SK-N-SH (cell line): Measurements from ENCODE around the gene CIAO3. TPM values are rescaled to one million over a fixed set of nuclear protein-coding genes. Genes with fewer than 3 reads are reported as not detected.

Experiments
- CHD2 ChIP-seq: fragments of 150-350 bp; IDR thresholded peaks from 2 replicates; pipeline ENCODE4 v1.6.1; 2018; ENCODE audit warnings: low read length; ENCODE audit not compliant: partially characterized antibody
- ELF1 ChIP-seq: IDR thresholded peaks from 2 replicates; pipeline ENCODE4 v1.4.0; 2012
- EZH2phosphoT487 ChIP-seq: fragments of 200-600 bp; sonication (generic); IDR thresholded peaks from 2 replicates; pipeline ENCODE4 v1.6.1; 2017; ENCODE audit warnings: low read depth, mixed run types, mild to moderate bottlenecking, antibody characterized with exemption, moderate library complexity, borderline replicate concordance
- FOXJ3 ChIP-seq: sonication (generic); formaldehyde crosslinking; IDR thresholded peaks from 2 replicates; pipeline ENCODE4 v1.5.1; 2020; ENCODE audit warnings: mild to moderate bottlenecking, missing genetic modification reagents
- FOXM1 ChIP-seq: IDR thresholded peaks from 2 replicates; pipeline ENCODE4 v1.4.0; 2012; ENCODE audit warnings: low read depth, mild to moderate bottlenecking
- JUND ChIP-seq: IDR thresholded peaks from 2 replicates; pipeline ENCODE4 v1.4.0; 2012
- MEF2A ChIP-seq: IDR thresholded peaks from 2 replicates; pipeline ENCODE4 v1.4.0; 2012; ENCODE audit warnings: low read depth, borderline replicate concordance
- MXI1 ChIP-seq: IDR thresholded peaks from 2 replicates; pipeline ENCODE4 v1.6.1; 2012; ENCODE audit warnings: mild to moderate bottlenecking, low read depth, low read length, improper control_type of control experiment
- RAD21 ChIP-seq: IDR thresholded peaks from 2 replicates; pipeline ENCODE4 v1.6.1; 2012; ENCODE audit warnings: mild to moderate bottlenecking, low read length
- RCOR1 ChIP-seq: fragments of 150-350 bp; IDR thresholded peaks from 2 replicates; pipeline ENCODE4 v1.6.1; 2017; ENCODE audit warnings: antibody characterized with exemption, low read length
- RXRA ChIP-seq: IDR thresholded peaks from 2 replicates; pipeline ENCODE4 v1.4.0; 2012; ENCODE audit warnings: low read depth, mild to moderate bottlenecking, borderline replicate concordance
- SIN3A ChIP-seq: IDR thresholded peaks from 2 replicates; pipeline ENCODE4 v1.6.1; 2012; ENCODE audit warnings: low read depth, mild to moderate bottlenecking, low read length, moderate library complexity, borderline replicate concordance
- SMC3 ChIP-seq: IDR thresholded peaks from 2 replicates; pipeline ENCODE4 v1.6.1; 2012; ENCODE audit warnings: low read depth, low read length, improper control_type of control experiment
- TAF1 ChIP-seq: IDR thresholded peaks from 2 replicates; pipeline ENCODE4 v1.6.1; 2012; ENCODE audit warnings: low read depth, mild to moderate bottlenecking, low read length, moderate library complexity, borderline replicate concordance
- TCF12 ChIP-seq: IDR thresholded peaks from 2 replicates; pipeline ENCODE4 v1.4.0; 2012
- YY1 ChIP-seq: IDR thresholded peaks from 2 replicates; pipeline ENCODE4 v1.4.0; 2012; ENCODE audit warnings: low read depth, mild to moderate bottlenecking
- polyA plus RNA-seq, 3 experiments: library from polyadenylated mRNA; depleted of rRNA; stranded (reverse); fragments of >200 nt; gene quantifications; 2 replicates each; pipeline ENCODE4 v1.2.3, GENCODE V29; 2012
- TF ChIP-seq, protein P1 (sequence below): fragments of 200-600 bp; sonication (generic); IDR thresholded peaks from 2 replicates; pipeline ENCODE4 v1.6.1; 2017; ENCODE audit warnings: antibody characterized with exemption, mild to moderate bottlenecking, moderate library complexity
- TF ChIP-seq, protein P2 (sequence below): IDR thresholded peaks from 2 replicates; pipeline ENCODE4; 2012
- TF ChIP-seq, protein P3 (sequence below): IDR thresholded peaks from 2 replicates; pipeline ENCODE4 v1.4.0; 2012; ENCODE audit warnings: low read depth
- TF ChIP-seq, protein P4 (sequence below): IDR thresholded peaks from 2 replicates; pipeline ENCODE4 v1.4.0; 2012; ENCODE audit warnings: low read depth, borderline replicate concordance
- TF ChIP-seq, protein P5 (sequence below): fragments of 150-350 bp; IDR thresholded peaks from 2 replicates; pipeline ENCODE4 v1.6.1; 2016; ENCODE audit warnings: mild to moderate bottlenecking, low read depth, low read length

CIAO3 gene
- polyA plus RNA-seq, 1 of the 3 experiments (the other 2 are of a cell fraction), result 14.4 TPM

DNA sequence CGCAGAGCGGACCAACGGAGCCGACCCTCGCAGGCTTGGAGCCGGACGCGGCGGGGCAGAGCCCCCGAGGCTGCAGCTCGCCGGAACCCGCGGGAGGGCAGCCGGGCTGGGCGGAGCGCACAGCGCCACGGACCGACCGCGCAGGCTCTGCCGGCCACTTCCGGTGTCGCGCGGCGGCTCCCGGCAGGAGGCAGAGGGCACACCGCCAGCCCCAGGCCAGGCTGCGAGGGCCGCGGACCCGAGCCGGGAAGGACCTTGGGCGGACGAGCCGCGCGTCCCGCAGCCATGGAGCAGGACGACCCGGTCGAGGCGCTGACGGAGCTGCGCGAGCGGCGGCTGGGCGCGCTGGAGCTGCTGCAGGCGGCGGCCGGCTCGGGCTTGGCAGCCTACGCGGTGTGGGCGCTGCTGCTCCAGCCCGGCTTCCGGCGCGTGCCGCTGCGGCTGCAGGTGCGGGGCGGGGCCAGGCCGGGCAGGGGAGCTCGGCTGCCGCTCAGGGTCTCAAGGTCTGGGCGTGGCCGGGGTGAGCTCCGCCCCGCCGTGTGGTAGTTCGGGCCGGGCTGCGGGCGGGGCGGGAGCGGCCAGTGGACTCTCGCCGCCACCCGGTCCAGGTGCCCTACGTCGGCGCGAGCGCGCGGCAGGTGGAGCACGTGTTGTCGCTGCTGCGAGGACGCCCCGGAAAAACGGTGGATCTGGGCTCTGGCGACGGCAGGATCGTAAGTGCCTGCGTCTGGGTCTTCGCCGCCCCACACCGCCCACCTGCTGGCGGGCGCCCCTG is 19.6 kb downstream of the CIAO3 start, which contains the start of gene ANTKMT (continued):
- TF ChIP-seq, protein P1, sequence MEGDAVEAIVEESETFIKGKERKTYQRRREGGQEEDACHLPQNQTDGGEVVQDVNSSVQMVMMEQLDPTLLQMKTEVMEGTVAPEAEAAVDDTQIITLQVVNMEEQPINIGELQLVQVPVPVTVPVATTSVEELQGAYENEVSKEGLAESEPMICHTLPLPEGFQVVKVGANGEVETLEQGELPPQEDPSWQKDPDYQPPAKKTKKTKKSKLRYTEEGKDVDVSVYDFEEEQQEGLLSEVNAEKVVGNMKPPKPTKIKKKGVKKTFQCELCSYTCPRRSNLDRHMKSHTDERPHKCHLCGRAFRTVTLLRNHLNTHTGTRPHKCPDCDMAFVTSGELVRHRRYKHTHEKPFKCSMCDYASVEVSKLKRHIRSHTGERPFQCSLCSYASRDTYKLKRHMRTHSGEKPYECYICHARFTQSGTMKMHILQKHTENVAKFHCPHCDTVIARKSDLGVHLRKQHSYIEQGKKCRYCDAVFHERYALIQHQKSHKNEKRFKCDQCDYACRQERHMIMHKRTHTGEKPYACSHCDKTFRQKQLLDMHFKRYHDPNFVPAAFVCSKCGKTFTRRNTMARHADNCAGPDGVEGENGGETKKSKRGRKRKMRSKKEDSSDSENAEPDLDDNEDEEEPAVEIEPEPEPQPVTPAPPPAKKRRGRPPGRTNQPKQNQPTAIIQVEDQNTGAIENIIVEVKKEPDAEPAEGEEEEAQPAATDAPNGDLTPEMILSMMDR, result no peak
- TF ChIP-seq YY1 (no peak), ELF1 (peak; percentile 67), SIN3A (no peak), SMC3 (no peak), JUND (no peak), RXRA (no peak), RCOR1 (no peak), CHD2 (no peak), TCF12 (no peak), EZH2phosphoT487 (no peak), MXI1 (peak; percentile 17; the same call in 1 of the 2 replicates), FOXM1 (no peak), FOXJ3 (CRISPR knock-in tag) (no peak), RAD21 (no peak), MEF2A (no peak), TAF1 (peak; percentile 80)
- TF ChIP-seq, protein P2, sequence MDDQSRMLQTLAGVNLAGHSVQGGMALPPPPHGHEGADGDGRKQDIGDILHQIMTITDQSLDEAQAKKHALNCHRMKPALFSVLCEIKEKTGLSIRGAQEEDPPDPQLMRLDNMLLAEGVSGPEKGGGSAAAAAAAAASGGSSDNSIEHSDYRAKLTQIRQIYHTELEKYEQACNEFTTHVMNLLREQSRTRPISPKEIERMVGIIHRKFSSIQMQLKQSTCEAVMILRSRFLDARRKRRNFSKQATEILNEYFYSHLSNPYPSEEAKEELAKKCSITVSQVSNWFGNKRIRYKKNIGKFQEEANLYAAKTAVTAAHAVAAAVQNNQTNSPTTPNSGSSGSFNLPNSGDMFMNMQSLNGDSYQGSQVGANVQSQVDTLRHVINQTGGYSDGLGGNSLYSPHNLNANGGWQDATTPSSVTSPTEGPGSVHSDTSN, result peak; percentile 38
- TF ChIP-seq, protein P3, sequence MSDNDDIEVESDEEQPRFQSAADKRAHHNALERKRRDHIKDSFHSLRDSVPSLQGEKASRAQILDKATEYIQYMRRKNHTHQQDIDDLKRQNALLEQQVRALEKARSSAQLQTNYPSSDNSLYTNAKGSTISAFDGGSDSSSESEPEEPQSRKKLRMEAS, result peak; percentile 95
- TF ChIP-seq, protein P4, sequence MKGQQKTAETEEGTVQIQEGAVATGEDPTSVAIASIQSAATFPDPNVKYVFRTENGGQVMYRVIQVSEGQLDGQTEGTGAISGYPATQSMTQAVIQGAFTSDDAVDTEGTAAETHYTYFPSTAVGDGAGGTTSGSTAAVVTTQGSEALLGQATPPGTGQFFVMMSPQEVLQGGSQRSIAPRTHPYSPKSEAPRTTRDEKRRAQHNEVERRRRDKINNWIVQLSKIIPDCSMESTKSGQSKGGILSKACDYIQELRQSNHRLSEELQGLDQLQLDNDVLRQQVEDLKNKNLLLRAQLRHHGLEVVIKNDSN, result 0 out of 2 replicates have a peak, but pooled peaks have one; percentile 25
- TF ChIP-seq, protein P5, sequence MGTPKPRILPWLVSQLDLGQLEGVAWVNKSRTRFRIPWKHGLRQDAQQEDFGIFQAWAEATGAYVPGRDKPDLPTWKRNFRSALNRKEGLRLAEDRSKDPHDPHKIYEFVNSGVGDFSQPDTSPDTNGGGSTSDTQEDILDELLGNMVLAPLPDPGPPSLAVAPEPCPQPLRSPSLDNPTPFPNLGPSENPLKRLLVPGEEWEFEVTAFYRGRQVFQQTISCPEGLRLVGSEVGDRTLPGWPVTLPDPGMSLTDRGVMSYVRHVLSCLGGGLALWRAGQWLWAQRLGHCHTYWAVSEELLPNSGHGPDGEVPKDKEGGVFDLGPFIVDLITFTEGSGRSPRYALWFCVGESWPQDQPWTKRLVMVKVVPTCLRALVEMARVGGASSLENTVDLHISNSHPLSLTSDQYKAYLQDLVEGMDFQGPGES, result no peak
